Measurements from ENCODE around the gene ZNF609. TPM values are rescaled to one million over a fixed set of nuclear protein-coding genes. Genes with fewer than 3 reads are reported as not detected.

Gene ZNF609
- total and polyA plus RNA-seq, 8 donors = 4.2 to 25.2 (median 13.1) TPM

- Histone ChIP-seq H3K4me3 (no peak overlapping the region), H3K36me3 (no peaks in the 10 kb centered on the region), H3K27me3 (no peaks in the 10 kb centered on the region), H3K4me1 (peaks cover 11 to 24% (median 17%) of the 10 kb centered on the region in 3 donors), H3K9me3 (no peaks in the 10 kb centered on the region), H3K27ac (no peak overlapping the region)
- no peak for TF ChIP-seq CTCF (IDR thresholded peaks at IDR 0.05)
- FAIRE-seq (no peak), ATAC-seq (no peak), DNase-seq (no peak)
- WGBS, 2 donors = 62 to 68% methylated on average over 3 of the region's 3 CpGs
- intact Hi-C loops (cut with DNase I) = no loop called here
Measured at GRCh38 chr15:64705006-64705405, 244.6 kb downstream of the ZNF609 start.

GRCh38 chr15:64706011-64706911 is 245.9 kb downstream of the ZNF609 start:
- WGBS, 2 donors = 66 to 76% methylated on average over 10 of the region's 10 CpGs

GRCh38 chr15:64710676-64711428 is 250.5 kb downstream of the ZNF609 start:
- Histone ChIP-seq H3K4me3 (no peak overlapping the region), H3K27ac (no peak overlapping the region), H3K36me3 (no peaks in the 10 kb centered on the region), H3K27me3 (no peaks in the 10 kb centered on the region), H3K9me3 (no peaks in the 10 kb centered on the region), H3K4me1 (no peaks in the 10 kb centered on the region)
- DNase-seq (no peak), FAIRE-seq (no peak), ATAC-seq (no peak)
- intact Hi-C loops (cut with DNase I) = no loop called here
- 80 to 88% methylated on average over 7 of the region's 7 CpGs for WGBS, 2 donors
- TF ChIP-seq CTCF (IDR thresholded peaks at IDR 0.05) = no peak

More at GRCh38 chr15:64706011-64706911, 245.9 kb downstream of the ZNF609 start:
- no peaks in the 10 kb centered on the region for H3K36me3 ChIP-seq
- H3K9me3 ChIP-seq = no peaks in the 10 kb centered on the region
- no peak overlapping the region for H3K27ac ChIP-seq
- intact Hi-C loops (cut with DNase I) = no loop called here
- no peaks in the 10 kb centered on the region for H3K27me3 ChIP-seq
- H3K4me3 ChIP-seq = no peak overlapping the region
- DNase-seq (no peak), ATAC-seq (no peak), FAIRE-seq (no peak)
- peaks cover 0 to 12% (median 9%) of the 10 kb centered on the region in 3 donors for H3K4me1 ChIP-seq
- TF ChIP-seq CTCF (IDR thresholded peaks at IDR 0.05) = no peak

- intact Hi-C loops (cut with DNase I) = no loop called here
- Histone ChIP-seq H3K27me3 (no peaks in the 10 kb centered on the region), H3K4me3 (no peak overlapping the region), H3K36me3 (no peaks in the 10 kb centered on the region), H3K9me3 (no peaks in the 10 kb centered on the region), H3K27ac (no peak overlapping the region), H3K4me1 (no peaks in the 10 kb centered on the region)
- no peak for DNase-seq
- no peak for TF ChIP-seq CTCF (IDR thresholded peaks at IDR 0.05)
- no peak for FAIRE-seq
- WGBS, 2 donors = 81 to 86% methylated on average over 2 of the region's 2 CpGs
- no peak for ATAC-seq
Measured at GRCh38 chr15:64712353-64712752, 252.0 kb downstream of the ZNF609 start.

All from pancreas (tissue), 10 donors.